ENCODE results near the gene KRTDAP. TPM values are rescaled to one million over a fixed set of nuclear protein-coding genes. Genes with fewer than 3 reads are reported as not detected.

Gene KRTDAP
- polyA plus RNA-seq, 1 donor (not counting 4 experiments of a cell fraction or from before 2014, with no cell fraction given): 85.4 TPM

DNA sequence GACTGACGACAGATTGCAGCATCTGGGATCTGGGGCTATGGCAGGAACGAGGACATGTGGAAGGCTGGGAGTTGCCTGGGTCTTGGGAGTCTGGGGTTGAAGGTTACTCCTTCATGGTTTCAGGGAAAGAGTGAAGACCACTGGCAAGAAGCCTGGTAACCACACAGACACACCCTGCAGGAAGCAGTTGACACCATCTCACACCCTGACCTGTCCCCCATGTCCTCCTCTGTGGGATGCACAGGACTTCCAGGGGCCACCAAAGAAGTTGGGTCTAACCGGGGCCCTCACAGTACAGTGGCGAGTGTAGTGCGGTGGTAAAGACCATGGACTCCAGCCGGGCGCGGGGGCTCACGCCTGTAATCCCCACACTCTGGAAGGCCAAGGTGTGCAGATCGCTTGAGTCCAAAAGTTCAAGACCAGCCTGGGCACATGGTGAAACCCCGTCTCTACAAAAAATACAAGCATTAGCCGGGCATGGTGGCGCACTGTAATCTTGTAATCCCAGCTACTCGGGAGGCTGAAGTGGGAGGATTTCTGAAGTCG is 52.8 kb downstream of the KRTDAP start:
- H4K20me1 ChIP-seq (ENCODE audit: control insufficient read depth, extremely low read depth, insufficient read depth, low read length): no peaks in the 10 kb centered on the region
- TF ChIP-seq, protein P1, sequence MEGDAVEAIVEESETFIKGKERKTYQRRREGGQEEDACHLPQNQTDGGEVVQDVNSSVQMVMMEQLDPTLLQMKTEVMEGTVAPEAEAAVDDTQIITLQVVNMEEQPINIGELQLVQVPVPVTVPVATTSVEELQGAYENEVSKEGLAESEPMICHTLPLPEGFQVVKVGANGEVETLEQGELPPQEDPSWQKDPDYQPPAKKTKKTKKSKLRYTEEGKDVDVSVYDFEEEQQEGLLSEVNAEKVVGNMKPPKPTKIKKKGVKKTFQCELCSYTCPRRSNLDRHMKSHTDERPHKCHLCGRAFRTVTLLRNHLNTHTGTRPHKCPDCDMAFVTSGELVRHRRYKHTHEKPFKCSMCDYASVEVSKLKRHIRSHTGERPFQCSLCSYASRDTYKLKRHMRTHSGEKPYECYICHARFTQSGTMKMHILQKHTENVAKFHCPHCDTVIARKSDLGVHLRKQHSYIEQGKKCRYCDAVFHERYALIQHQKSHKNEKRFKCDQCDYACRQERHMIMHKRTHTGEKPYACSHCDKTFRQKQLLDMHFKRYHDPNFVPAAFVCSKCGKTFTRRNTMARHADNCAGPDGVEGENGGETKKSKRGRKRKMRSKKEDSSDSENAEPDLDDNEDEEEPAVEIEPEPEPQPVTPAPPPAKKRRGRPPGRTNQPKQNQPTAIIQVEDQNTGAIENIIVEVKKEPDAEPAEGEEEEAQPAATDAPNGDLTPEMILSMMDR (optimal IDR thresholded peaks at IDR 0.05 in 1 of 3, IDR thresholded peaks at IDR 0.05 in 1 of 3, conservative IDR thresholded peaks at IDR 0.05 in 1 of 3; ENCODE audit: extremely low read depth in 1 of 3, insufficient read depth in 2 of 3, low read length in 3 of 3): no peak
- TF ChIP-seq EZH2 (IDR thresholded peaks at IDR 0.05; ENCODE audit: low read length): no peak
- FAIRE-seq (no peak), DNase-seq (ENCODE audit: low read depth, low spot score) (no peak)
- no peak overlapping the region for H3K27ac ChIP-seq (ENCODE audit: control insufficient read depth, insufficient read depth, low read length)
- no peak overlapping the region for H3K9ac ChIP-seq (ENCODE audit: control insufficient read depth, extremely low read depth, insufficient read depth, low read length)
- no peaks in the 10 kb centered on the region for H3K9me1 ChIP-seq (ENCODE audit: control insufficient read depth, extremely low read depth, insufficient read depth, low read length)
- H3K4me2 ChIP-seq (ENCODE audit: control insufficient read depth, extremely low read depth, insufficient read depth, low read depth, low read length): no peak overlapping the region
- H3K4me1 ChIP-seq (ENCODE audit: control insufficient read depth, extremely low read depth, insufficient read depth, low read length): peaks cover 8% of the 10 kb centered on the region
- peaks cover 6% of the 10 kb centered on the region for H3K27me3 ChIP-seq (ENCODE audit: control insufficient read depth, extremely low read depth, insufficient read depth, low read length)
- H3K4me3 ChIP-seq (ENCODE audit: control insufficient read depth in 2 of 3, extremely low read depth in 1 of 3, insufficient read depth in 2 of 3, low read depth in 1 of 3, low read length in 3 of 3): no peak overlapping the region
- H2AFZ ChIP-seq (ENCODE audit: control insufficient read depth, low read length): no peak overlapping the region
- dilution Hi-C loops (cut with MboI; ENCODE audit: extremely low pct_ligation_motif_present, low sequenced_read_pairs): no loop called here
- H3K9me3 ChIP-seq (ENCODE audit: control insufficient read depth, low read depth, low read length): no peaks in the 10 kb centered on the region
- no peaks in the 10 kb centered on the region for H3K36me3 ChIP-seq (ENCODE audit: control insufficient read depth in 2 of 2, extremely low read depth in 1 of 2, insufficient read depth in 2 of 2, low read length in 2 of 2)
- no peaks in the 10 kb centered on the region for H3K79me2 ChIP-seq (ENCODE audit: control insufficient read depth, insufficient read depth, low read length)

Other genes with a start within 250 kb of the KRTDAP start
- 51.3 to 101 TPM (median 79.2 TPM) in 3 replicates for gene LSR, start 241.5 kb downstream of the KRTDAP start, polyA plus RNA-seq
- gene USF2, start 221.5 kb downstream of the KRTDAP start, polyA plus RNA-seq: 51.2 to 82.7 TPM (median 53.8 TPM) in 3 replicates
- gene HAMP, start 207.9 kb downstream of the KRTDAP start, polyA plus RNA-seq: not detected in 3 replicates
- not detected in 3 replicates for gene MAG, start 198.3 kb downstream of the KRTDAP start, polyA plus RNA-seq
- 0.06 to 0.42 TPM (median 0.26 TPM) in 3 replicates for gene CD22, start 161.3 kb downstream of the KRTDAP start, polyA plus RNA-seq
- not detected in 3 replicates for gene FFAR1, start 142.6 kb downstream of the KRTDAP start, polyA plus RNA-seq
- gene FFAR3, start 132.0 kb downstream of the KRTDAP start, polyA plus RNA-seq: not detected in 3 replicates
- not detected in 3 replicates for gene GPR42, start 119.4 kb downstream of the KRTDAP start, polyA plus RNA-seq
- not detected in 3 replicates for gene FFAR2, start 42.2 kb downstream of the KRTDAP start, polyA plus RNA-seq
- 235 to 251 TPM (median 238 TPM) in 3 replicates for gene DMKN, start 23.2 kb upstream of the KRTDAP start, polyA plus RNA-seq
- 28.8 to 59.0 TPM (median 49.0 TPM) in 3 replicates for gene SBSN, start 37.8 kb upstream of the KRTDAP start, polyA plus RNA-seq
- gene GAPDHS, start 43.0 kb upstream of the KRTDAP start, polyA plus RNA-seq: 0.08 TPM in 1 of 3 replicates, not detected in the others
- gene TMEM147, start 55.2 kb upstream of the KRTDAP start, polyA plus RNA-seq: 130 to 206 TPM (median 134 TPM) in 3 replicates
- not detected in 3 replicates for gene ATP4A, start 73.2 kb upstream of the KRTDAP start, polyA plus RNA-seq
- not detected in 3 replicates for gene PMIS2, start 95.7 kb upstream of the KRTDAP start, polyA plus RNA-seq
- 3.1 to 3.7 TPM (median 3.5 TPM) in 3 replicates for gene HAUS5, start 122.3 kb upstream of the KRTDAP start, polyA plus RNA-seq
- 29.8 to 40.8 TPM (median 30.4 TPM) in 3 replicates for gene RBM42, start 138.6 kb upstream of the KRTDAP start, polyA plus RNA-seq
- gene ETV2, start 151.3 kb upstream of the KRTDAP start, polyA plus RNA-seq: 0.14 to 0.99 TPM (median 0.43 TPM) in 3 replicates
- 509 to 705 TPM (median 560 TPM) in 3 replicates for gene COX6B1, start 157.9 kb upstream of the KRTDAP start, polyA plus RNA-seq
- 0.05 to 0.15 TPM (median 0.09 TPM) in 3 replicates for gene UPK1A, start 176.1 kb upstream of the KRTDAP start, polyA plus RNA-seq
- not detected in 3 replicates for gene ZBTB32, start 214.1 kb upstream of the KRTDAP start, polyA plus RNA-seq
- gene KMT2B, start 227.5 kb upstream of the KRTDAP start, polyA plus RNA-seq: 7.7 to 16.7 TPM (median 8.8 TPM) in 3 replicates

Data from keratinocyte (primary cell).